Endodermal cell (in vitro differentiated cells): Measurements from ENCODE around the gene ZNF536. TPM values are rescaled to one million over a fixed set of nuclear protein-coding genes. Genes with fewer than 3 reads are reported as not detected.

Source experiments
- DNase-seq: peaks from one replicate; pipeline ENCODE4 v3.0.0-alpha.2; 2017
- H3K27ac ChIP-seq: 2 replicates; pipeline ENCODE4 v1.5.1; 2013; ENCODE audit warnings: mild to moderate bottlenecking, low read depth, low read length, moderate library complexity
- H3K27me3 ChIP-seq: 2 replicates; pipeline ENCODE4 v1.6.1; 2013; ENCODE audit warnings: mild to moderate bottlenecking, low read length, moderate library complexity; ENCODE audit not compliant: insufficient read depth, control insufficient read depth, poor library complexity, severe bottlenecking
- H3K36me3 ChIP-seq: 2 replicates; pipeline ENCODE4 v1.7.0; 2013; ENCODE audit warnings: mild to moderate bottlenecking, low read length, moderate library complexity; ENCODE audit not compliant: control insufficient read depth, insufficient read depth
- H3K4me1 ChIP-seq: one replicate; pipeline ENCODE4 v1.7.0; 2013; ENCODE audit warnings: low read length; ENCODE audit not compliant: control insufficient read depth, insufficient read depth
- H3K4me3 ChIP-seq: 2 replicates; pipeline ENCODE4 v1.5.1; 2013; ENCODE audit warnings: mild to moderate bottlenecking, low read length, moderate library complexity
- H3K9ac ChIP-seq: 2 replicates; pipeline ENCODE4 v1.6.1; 2013; ENCODE audit warnings: mild to moderate bottlenecking, low read length, moderate library complexity; ENCODE audit not compliant: poor library complexity, severe bottlenecking; ENCODE audit errors: extremely low read depth
- H3K9me3 ChIP-seq: 2 replicates; pipeline ENCODE4 v1.6.1; 2013; ENCODE audit warnings: mild to moderate bottlenecking, low read length, moderate library complexity; ENCODE audit not compliant: control insufficient read depth
- H3K27ac Mint-ChIP-seq: 2 replicates; pipeline ENCODE4 v1.8.0; 2020; ENCODE audit warnings: mixed read lengths
- H3K27me3 Mint-ChIP-seq: 2 replicates; pipeline ENCODE4 v1.8.0; 2021; ENCODE audit warnings: mild to moderate bottlenecking, mixed read lengths; ENCODE audit not compliant: insufficient read depth
- H3K36me3 Mint-ChIP-seq: 2 replicates; pipeline ENCODE4 v1.8.0; 2020; ENCODE audit warnings: low read depth, mixed read lengths
- H3K4me1 Mint-ChIP-seq: 2 replicates; pipeline ENCODE4 v1.8.0; 2020; ENCODE audit warnings: mixed read lengths
- H3K4me3 Mint-ChIP-seq: 2 replicates; pipeline ENCODE4 v1.8.0; 2020; ENCODE audit warnings: mild to moderate bottlenecking, moderate library complexity, mixed read lengths
- H3K9me3 Mint-ChIP-seq: 2 replicates; pipeline ENCODE4 v1.8.0; 2020; ENCODE audit warnings: mild to moderate bottlenecking, mixed read lengths
- CTCF ChIP-seq: fragments of 200-600 bp; sonication (generic); conservative IDR thresholded peaks from 2 replicates; pipeline ENCODE4 v1.5.0; 2021; ENCODE audit warnings: antibody characterized with exemption, mild to moderate bottlenecking
- WGBS, 2 experiments: methylation state at CpG; one replicate each; pipeline versions ENCODE4 v1.1.5 to v1.1.7; 2013; ENCODE audit warnings: missing lambda C conversion rate in 2 of 2, mixed read lengths in 1 of 2; ENCODE audit not compliant: insufficient coverage in 1 of 2, insufficient read length in 1 of 2; 5-methylcytosine and 5-hydroxymethylcytosine counted together
- total RNA-seq, 2 donors: library from RNA; stranded (reverse); fragmentation: NEBNext Ultra II Directional in 1 of 2; extraction: Animal tissue kit (Norgen Biotek cat#: 25700) in 1 of 2; gene quantifications; 2 replicates in 1 of 2; 3 replicates in 1 of 2; pipeline ENCODE4 v1.2.1, GENCODE V29; 2021

ZNF536 gene
- total RNA-seq, 2 donors from 2014 or later, result not detected

- 88 to 100% methylated on average over 3 of the region's 3 CpGs for WGBS, 2 experiments
Observed at GRCh38 chr19:30519607-30520205, 147.5 kb downstream of the ZNF536 start.

DNA sequence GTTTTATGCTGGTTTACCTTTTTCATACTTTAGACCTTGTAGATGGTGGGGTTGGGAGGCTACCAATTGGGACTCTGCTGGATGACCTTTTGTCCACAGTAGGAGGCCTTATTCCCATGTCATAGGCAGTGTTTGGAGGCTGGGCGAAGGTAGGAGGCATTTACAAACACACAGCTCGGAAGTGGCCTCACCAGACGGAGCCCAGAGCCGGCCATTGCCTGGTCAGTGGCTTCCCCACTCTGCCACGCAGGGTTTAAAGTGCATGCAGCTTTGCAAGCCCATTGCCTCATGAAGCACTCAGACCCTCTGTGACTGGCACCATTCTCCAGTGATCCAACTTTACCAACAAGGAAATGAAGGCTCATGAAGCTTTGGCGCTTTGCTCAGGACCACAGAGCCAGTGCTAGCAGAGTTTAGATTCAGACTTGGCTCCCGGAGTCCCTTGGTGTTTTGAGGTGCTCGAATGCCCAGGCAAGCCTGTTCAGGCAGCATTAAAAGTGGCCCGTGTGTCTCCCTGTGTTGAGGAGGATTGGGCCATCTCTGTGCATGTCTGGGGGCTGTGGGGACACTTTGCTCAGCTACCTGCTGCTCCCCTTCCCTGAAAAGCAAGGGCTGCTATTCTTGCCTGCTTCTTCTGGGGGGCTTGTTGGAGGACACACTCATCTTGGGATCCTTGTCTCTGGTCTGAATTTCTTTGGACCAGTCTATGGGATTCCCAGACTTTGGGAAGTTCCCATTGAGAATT lies 148.7 kb downstream of the ZNF536 start:
- no peaks in the 10 kb centered on the region for H3K27me3 Mint-ChIP-seq
- no peak for DNase-seq
- no peak overlapping the region for H3K4me3 Mint-ChIP-seq
- Histone ChIP-seq H3K36me3 (no peaks in the 10 kb centered on the region), H3K27me3 (no peaks in the 10 kb centered on the region), H3K4me1 (no peaks in the 10 kb centered on the region), H3K9ac (no peak overlapping the region), H3K27ac (no peak overlapping the region), H3K4me3 (no peak overlapping the region), H3K9me3 (no peaks in the 10 kb centered on the region)
- H3K4me1 Mint-ChIP-seq, result peaks cover 4% of the 10 kb centered on the region
- WGBS, 2 experiments, result 88 to 98% methylated on average over 6 to 9 of the region's 9 CpGs
- TF ChIP-seq CTCF, result no peak
- no peaks in the 10 kb centered on the region for H3K36me3 Mint-ChIP-seq
- no peak overlapping the region for H3K27ac Mint-ChIP-seq
- H3K9me3 Mint-ChIP-seq, result no peaks in the 10 kb centered on the region

More at GRCh38 chr19:30519607-30520205, 147.5 kb downstream of the ZNF536 start:
- Mint-ChIP-seq H3K27ac (no peak overlapping the region), H3K36me3 (no peaks in the 10 kb centered on the region), H3K9me3 (no peaks in the 10 kb centered on the region), H3K4me1 (peaks cover 2% of the 10 kb centered on the region), H3K4me3 (no peak overlapping the region), H3K27me3 (peaks cover 2% of the 10 kb centered on the region)
- TF ChIP-seq CTCF, result no peak
- no peak for DNase-seq
- no peak overlapping the region for H3K4me3 ChIP-seq
- H3K27ac ChIP-seq, result no peak overlapping the region
- H3K27me3 ChIP-seq, result no peaks in the 10 kb centered on the region
- H3K36me3 ChIP-seq, result no peaks in the 10 kb centered on the region
- no peaks in the 10 kb centered on the region for H3K4me1 ChIP-seq
- H3K9ac ChIP-seq, result no peak overlapping the region
- H3K9me3 ChIP-seq, result no peaks in the 10 kb centered on the region

DNA sequence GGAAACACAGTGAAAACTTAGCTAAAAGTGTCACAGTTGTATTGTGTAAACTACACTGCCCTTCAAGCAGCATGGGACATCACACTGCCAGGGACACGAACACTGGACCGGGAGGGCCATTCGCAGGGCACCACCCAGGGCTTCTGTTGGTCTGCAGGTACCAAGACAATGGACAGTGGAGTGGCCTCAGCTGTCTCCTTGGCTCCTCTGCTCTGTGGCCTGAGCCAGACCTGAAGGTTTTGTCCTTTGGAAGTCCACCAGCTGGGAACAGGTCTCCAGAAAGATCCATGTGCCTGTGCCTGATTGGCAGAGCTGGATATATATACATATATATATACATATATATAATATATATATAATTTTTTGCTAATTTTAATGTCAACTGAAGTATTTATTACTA lies 149.8 kb downstream of the ZNF536 start:
- H3K9me3 Mint-ChIP-seq, result no peaks in the 10 kb centered on the region
- H3K27me3 ChIP-seq, result no peaks in the 10 kb centered on the region
- H3K27ac Mint-ChIP-seq, result no peak overlapping the region
- H3K4me3 Mint-ChIP-seq, result no peak overlapping the region
- TF ChIP-seq CTCF, result no peak
- H3K4me1 ChIP-seq, result no peaks in the 10 kb centered on the region
- H3K9ac ChIP-seq, result no peak overlapping the region
- no peaks in the 10 kb centered on the region for H3K27me3 Mint-ChIP-seq
- H3K27ac ChIP-seq, result no peak overlapping the region
- no peaks in the 10 kb centered on the region for H3K36me3 ChIP-seq
- H3K9me3 ChIP-seq, result no peaks in the 10 kb centered on the region
- no peak for DNase-seq
- peaks cover 4% of the 10 kb centered on the region for H3K4me1 Mint-ChIP-seq
- WGBS, 2 experiments, result 90% methylated on average over 3 of the region's 3 CpGs
- no peaks in the 10 kb centered on the region for H3K36me3 Mint-ChIP-seq
- no peak overlapping the region for H3K4me3 ChIP-seq
